Panc1 (cell line): ENCODE data around the gene HMCN2. TPM values are rescaled to one million over a fixed set of nuclear protein-coding genes. Genes with fewer than 3 reads are reported as not detected.

Experiments
- ATAC-seq: fragments of 200-7000 bp; cut with Tn5 transposase; 2 replicates; pipeline ENCODE4 v1.9.1; 2020; ENCODE audit warnings: mild to moderate bottlenecking, moderate library complexity
- BruUV-seq: library from RNA; stranded (reverse); fragments of 400-500 nt; replicated peaks from 2 replicates; lab custom pipeline; 2021; lab: Mats Ljungman, UMichigan
- CTCF ChIA-PET: fragments of 300-600 bp; sonication (Branson Sonifier 250); formaldehyde crosslinking; loops from one replicate; lab custom pipeline; 2022; ENCODE audit warnings: antibody characterized with exemption; lab: Charles Lee
- POLR2A ChIA-PET: fragments of 300-600 bp; sonication (Branson Sonifier 250); formaldehyde crosslinking; loops from one replicate; lab custom pipeline; 2022; ENCODE audit warnings: antibody characterized with exemption; lab: Charles Lee
- DNase-seq: peaks from one replicate; pipeline ENCODE4 v3.0.0-alpha.2; 2010; ENCODE audit warnings: low read depth, low spot score
- H3K27ac ChIP-seq: 2 replicates; pipeline ENCODE4 v1.5.1; 2011; ENCODE audit warnings: mild to moderate bottlenecking, low read length, inconsistent platforms
- H3K27me3 ChIP-seq: fragments of 200-500 bp; sonication (Bioruptor generic); 2 replicates; pipeline ENCODE4 v1.6.0; 2014; ENCODE audit warnings: low read length, inconsistent platforms; ENCODE audit not compliant: control insufficient read depth, insufficient read depth
- H3K36me3 ChIP-seq: fragments of 200-500 bp; sonication (Bioruptor generic); 2 replicates; pipeline ENCODE4 v1.5.1; 2014; ENCODE audit warnings: inconsistent platforms, mild to moderate bottlenecking, low read length, moderate library complexity; ENCODE audit not compliant: control insufficient read depth, insufficient read depth
- H3K4me1 ChIP-seq: 2 replicates; pipeline ENCODE4 v1.5.1; 2011; ENCODE audit warnings: inconsistent platforms, mild to moderate bottlenecking, low read length, moderate library complexity; ENCODE audit not compliant: control insufficient read depth, insufficient read depth
- H3K4me3 ChIP-seq, 2 experiments: 2 replicates each; pipeline ENCODE4 v1.5.1; 2011 to 2012; ENCODE audit warnings: low read depth in 2 of 2, low read length in 2 of 2, mild to moderate bottlenecking in 2 of 2, inconsistent platforms in 1 of 2, moderate library complexity in 1 of 2
- H3K9me3 ChIP-seq: fragments of 200-500 bp; sonication (Bioruptor generic); 2 replicates; pipeline ENCODE4 v1.5.1; 2014; ENCODE audit warnings: low read depth, mild to moderate bottlenecking, inconsistent platforms, low read length, moderate library complexity; ENCODE audit not compliant: control insufficient read depth, insufficient read depth
- POLR2AphosphoS5 ChIP-seq: IDR thresholded peaks from 2 replicates; pipeline ENCODE4 v1.6.1; 2012; ENCODE audit warnings: mild to moderate bottlenecking, low read depth, low read length, moderate library complexity
- SIN3A ChIP-seq: IDR thresholded peaks from 2 replicates; pipeline ENCODE4 v1.6.1; 2012; ENCODE audit warnings: low read depth, mild to moderate bottlenecking, low read length, moderate library complexity, borderline replicate concordance; ENCODE audit not compliant: insufficient read depth
- TCF7L2 ChIP-seq: IDR thresholded peaks from 2 replicates; pipeline ENCODE4 v1.6.1; 2011; ENCODE audit warnings: mild to moderate bottlenecking, low read depth, low read length, inconsistent platforms
- in situ Hi-C: cut with HindIII; loops from 2 replicates; pipeline ENCODE4 v1.10.0; 2016; ENCODE audit warnings: low sequenced_read_pairs, low pct_unique_long_range_greater_than_20kb
- intact Hi-C: fragments of 100-400 bp; cut with micrococcal nuclease; formaldehyde crosslinking; loops from one replicate; pipeline ENCODE4 v1.10.0; 2022; ENCODE audit not compliant: unreplicated experiment
- total RNA-seq: library from RNA; stranded (reverse); gene quantifications from one replicate; pipeline ENCODE4 v1.2.1, GENCODE V29; 2021; ENCODE audit not compliant: unreplicated experiment
- TF ChIP-seq, protein P1 (sequence below), 2 experiments: IDR thresholded peaks; 2 replicates each; pipeline ENCODE4 v1.6.1; 2011 to 2012; ENCODE audit warnings: low read depth in 2 of 2, control low read depth in 1 of 2, low read length in 1 of 2, mild to moderate bottlenecking in 1 of 2, moderate library complexity in 1 of 2; ENCODE audit not compliant: insufficient read depth in 1 of 2
- TF ChIP-seq, protein P2 (sequence below): fragments of 450-650 bp; IDR thresholded peaks from 2 replicates; pipeline ENCODE4 v1.5.1; 2017; ENCODE audit warnings: mild to moderate bottlenecking

The HMCN2 gene
- total RNA-seq, 1 experiment from 2014 or later, result 0.05 TPM

- no peak for TF ChIP-seq SIN3A
- TF ChIP-seq, protein P1, sequence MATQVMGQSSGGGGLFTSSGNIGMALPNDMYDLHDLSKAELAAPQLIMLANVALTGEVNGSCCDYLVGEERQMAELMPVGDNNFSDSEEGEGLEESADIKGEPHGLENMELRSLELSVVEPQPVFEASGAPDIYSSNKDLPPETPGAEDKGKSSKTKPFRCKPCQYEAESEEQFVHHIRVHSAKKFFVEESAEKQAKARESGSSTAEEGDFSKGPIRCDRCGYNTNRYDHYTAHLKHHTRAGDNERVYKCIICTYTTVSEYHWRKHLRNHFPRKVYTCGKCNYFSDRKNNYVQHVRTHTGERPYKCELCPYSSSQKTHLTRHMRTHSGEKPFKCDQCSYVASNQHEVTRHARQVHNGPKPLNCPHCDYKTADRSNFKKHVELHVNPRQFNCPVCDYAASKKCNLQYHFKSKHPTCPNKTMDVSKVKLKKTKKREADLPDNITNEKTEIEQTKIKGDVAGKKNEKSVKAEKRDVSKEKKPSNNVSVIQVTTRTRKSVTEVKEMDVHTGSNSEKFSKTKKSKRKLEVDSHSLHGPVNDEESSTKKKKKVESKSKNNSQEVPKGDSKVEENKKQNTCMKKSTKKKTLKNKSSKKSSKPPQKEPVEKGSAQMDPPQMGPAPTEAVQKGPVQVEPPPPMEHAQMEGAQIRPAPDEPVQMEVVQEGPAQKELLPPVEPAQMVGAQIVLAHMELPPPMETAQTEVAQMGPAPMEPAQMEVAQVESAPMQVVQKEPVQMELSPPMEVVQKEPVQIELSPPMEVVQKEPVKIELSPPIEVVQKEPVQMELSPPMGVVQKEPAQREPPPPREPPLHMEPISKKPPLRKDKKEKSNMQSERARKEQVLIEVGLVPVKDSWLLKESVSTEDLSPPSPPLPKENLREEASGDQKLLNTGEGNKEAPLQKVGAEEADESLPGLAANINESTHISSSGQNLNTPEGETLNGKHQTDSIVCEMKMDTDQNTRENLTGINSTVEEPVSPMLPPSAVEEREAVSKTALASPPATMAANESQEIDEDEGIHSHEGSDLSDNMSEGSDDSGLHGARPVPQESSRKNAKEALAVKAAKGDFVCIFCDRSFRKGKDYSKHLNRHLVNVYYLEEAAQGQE (IDR thresholded peaks at IDR 0.05; ENCODE audit: insufficient read depth in 1 of 2, low read depth in 2 of 2, low read length in 1 of 2), result no peak
- TF ChIP-seq, protein P2, sequence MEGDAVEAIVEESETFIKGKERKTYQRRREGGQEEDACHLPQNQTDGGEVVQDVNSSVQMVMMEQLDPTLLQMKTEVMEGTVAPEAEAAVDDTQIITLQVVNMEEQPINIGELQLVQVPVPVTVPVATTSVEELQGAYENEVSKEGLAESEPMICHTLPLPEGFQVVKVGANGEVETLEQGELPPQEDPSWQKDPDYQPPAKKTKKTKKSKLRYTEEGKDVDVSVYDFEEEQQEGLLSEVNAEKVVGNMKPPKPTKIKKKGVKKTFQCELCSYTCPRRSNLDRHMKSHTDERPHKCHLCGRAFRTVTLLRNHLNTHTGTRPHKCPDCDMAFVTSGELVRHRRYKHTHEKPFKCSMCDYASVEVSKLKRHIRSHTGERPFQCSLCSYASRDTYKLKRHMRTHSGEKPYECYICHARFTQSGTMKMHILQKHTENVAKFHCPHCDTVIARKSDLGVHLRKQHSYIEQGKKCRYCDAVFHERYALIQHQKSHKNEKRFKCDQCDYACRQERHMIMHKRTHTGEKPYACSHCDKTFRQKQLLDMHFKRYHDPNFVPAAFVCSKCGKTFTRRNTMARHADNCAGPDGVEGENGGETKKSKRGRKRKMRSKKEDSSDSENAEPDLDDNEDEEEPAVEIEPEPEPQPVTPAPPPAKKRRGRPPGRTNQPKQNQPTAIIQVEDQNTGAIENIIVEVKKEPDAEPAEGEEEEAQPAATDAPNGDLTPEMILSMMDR, result no peak
- TF ChIP-seq TCF7L2, result no peak
- no peak for TF ChIP-seq POLR2AphosphoS5
- intact Hi-C loops (no loop called here), in situ Hi-C loops (no loop called here)
- no peak for DNase-seq
- Histone ChIP-seq H3K36me3 (no peaks in the 10 kb centered on the region), H3K4me1 (no peaks in the 10 kb centered on the region), H3K4me3 (no peak overlapping the region), H3K27me3 (no peaks in the 10 kb centered on the region), H3K9me3 (no peaks in the 10 kb centered on the region), H3K27ac (no peak overlapping the region)
- ChIA-PET POLR2A (no interaction called here), CTCF (interaction anchor here (0.6 kb wide), 1 partner anchor 68 kb away, joined by 3 read pairs; no protein-coding TSS in a partner anchor)
- no peak for ATAC-seq
- BruUV-seq, result no TSS peak
Observed at GRCh38 chr9:130465383-130466096, 200.0 kb downstream of the HMCN2 start.

GRCh38 chr9:130466537-130467217 lies 201.1 kb downstream of the HMCN2 start:
- intact Hi-C loops (no loop called here), in situ Hi-C loops (no loop called here)
- no peaks in the 10 kb centered on the region for H3K4me1 ChIP-seq
- no peaks in the 10 kb centered on the region for H3K9me3 ChIP-seq
- ChIA-PET CTCF (interaction anchor here (0.6 kb wide), 1 partner anchor 69 kb away, joined by 3 read pairs; no protein-coding TSS in a partner anchor), POLR2A (no interaction called here)
- H3K27me3 ChIP-seq, result no peaks in the 10 kb centered on the region
- H3K4me3 ChIP-seq, result no peak overlapping the region
- ATAC-seq, result no peak
- no TSS peak for BruUV-seq
- no peaks in the 10 kb centered on the region for H3K36me3 ChIP-seq
- H3K27ac ChIP-seq, result no peak overlapping the region
- DNase-seq, result no peak
- TF ChIP-seq, protein P2, result no peak
